HCT116 (cell line): ENCODE measurements around the gene SPRR1A.

Experiments
- CBX3 ChIP-seq: IDR thresholded peaks from 2 replicates; pipeline ENCODE4 v1.6.1; 2012; ENCODE audit warnings: low read depth
- EGR1 ChIP-seq: IDR thresholded peaks from 2 replicates; pipeline ENCODE4 v1.6.1; 2012; ENCODE audit warnings: low read depth
- EZH2 ChIP-seq: fragments of 200-600 bp; sonication (generic); IDR thresholded peaks from 2 replicates; pipeline ENCODE4 v1.6.1; 2017; ENCODE audit warnings: antibody characterized with exemption, mixed run types
- MAX ChIP-seq: IDR thresholded peaks from 2 replicates; pipeline ENCODE4 v1.6.1; 2012
- POLR2A ChIP-seq: IDR thresholded peaks from 2 replicates; pipeline ENCODE4 v1.7.0; 2011; ENCODE audit warnings: borderline replicate concordance; ENCODE audit not compliant: insufficient read depth, insufficient read length; ENCODE audit errors: extremely low read depth
- POLR2AphosphoS5 ChIP-seq: IDR thresholded peaks from 2 replicates; pipeline ENCODE4 v1.6.1; 2011; ENCODE audit warnings: mild to moderate bottlenecking, low read depth, low read length, moderate library complexity
- RAD21 ChIP-seq: IDR thresholded peaks from 2 replicates; pipeline ENCODE4 v1.6.1; 2012; ENCODE audit warnings: low read depth, mild to moderate bottlenecking
- SP1 ChIP-seq: IDR thresholded peaks from 2 replicates; pipeline ENCODE4 v1.6.1; 2012; ENCODE audit warnings: low read depth
- SRF ChIP-seq: IDR thresholded peaks from 2 replicates; pipeline ENCODE4 v1.6.1; 2012; ENCODE audit warnings: low read depth
- YY1 ChIP-seq: IDR thresholded peaks from 2 replicates; pipeline ENCODE4 v1.6.1; 2011; ENCODE audit warnings: low read length, low read depth, moderate library complexity, mild to moderate bottlenecking; ENCODE audit not compliant: insufficient replicate concordance; ENCODE audit errors: extremely low read depth
- ZFX ChIP-seq: fragments of 450-650 bp; IDR thresholded peaks from 2 replicates; pipeline ENCODE4 v1.6.1; 2017
- TF ChIP-seq, protein P1 (sequence below): IDR thresholded peaks from 2 replicates; pipeline ENCODE4 v1.6.1; 2012
- TF ChIP-seq, protein P2 (sequence below): IDR thresholded peaks from 2 replicates; pipeline ENCODE4 v1.6.1; 2012; ENCODE audit warnings: low read depth
- TF ChIP-seq, protein P3 (sequence below), 3 experiments: fragments of 200-600 bp in 1 of 3; sonication (generic) in 1 of 3; IDR thresholded peaks in 2 of 3; conservative IDR thresholded peaks in 1 of 3; 2 replicates each; pipeline ENCODE4 v1.5.1; 2012 to 2017; ENCODE audit warnings: low read depth in 2 of 3, low read length in 2 of 3, antibody characterized with exemption in 1 of 3, borderline replicate concordance in 1 of 3, control low read depth in 1 of 3, mild to moderate bottlenecking in 1 of 3, mixed read lengths in 1 of 3, mixed run types in 1 of 3, moderate library complexity in 1 of 3; ENCODE audit not compliant: insufficient read depth in 1 of 3

DNA sequence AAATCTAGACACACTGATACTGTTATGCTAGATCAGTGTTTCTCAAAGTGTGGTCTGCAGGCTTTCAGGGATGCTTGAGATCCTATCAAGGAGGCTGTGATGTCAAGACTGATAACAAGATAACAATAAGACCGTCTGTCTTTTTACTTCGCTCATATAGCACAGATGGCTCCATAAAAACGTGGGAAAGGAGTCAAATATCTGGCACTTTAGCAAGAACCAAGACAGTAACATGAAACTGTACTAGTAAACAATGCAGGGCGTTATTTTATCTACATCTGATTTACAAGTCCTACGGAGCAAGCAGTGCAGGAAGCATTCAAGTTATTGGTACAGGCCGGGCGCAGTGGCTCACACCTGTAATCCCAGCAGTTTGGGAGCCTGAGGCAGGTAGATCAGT is 14.0 kb downstream of the SPRR1A start:
- TF ChIP-seq, protein P1, sequence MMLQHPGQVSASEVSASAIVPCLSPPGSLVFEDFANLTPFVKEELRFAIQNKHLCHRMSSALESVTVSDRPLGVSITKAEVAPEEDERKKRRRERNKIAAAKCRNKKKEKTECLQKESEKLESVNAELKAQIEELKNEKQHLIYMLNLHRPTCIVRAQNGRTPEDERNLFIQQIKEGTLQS: no peak
- TF ChIP-seq, protein P2, sequence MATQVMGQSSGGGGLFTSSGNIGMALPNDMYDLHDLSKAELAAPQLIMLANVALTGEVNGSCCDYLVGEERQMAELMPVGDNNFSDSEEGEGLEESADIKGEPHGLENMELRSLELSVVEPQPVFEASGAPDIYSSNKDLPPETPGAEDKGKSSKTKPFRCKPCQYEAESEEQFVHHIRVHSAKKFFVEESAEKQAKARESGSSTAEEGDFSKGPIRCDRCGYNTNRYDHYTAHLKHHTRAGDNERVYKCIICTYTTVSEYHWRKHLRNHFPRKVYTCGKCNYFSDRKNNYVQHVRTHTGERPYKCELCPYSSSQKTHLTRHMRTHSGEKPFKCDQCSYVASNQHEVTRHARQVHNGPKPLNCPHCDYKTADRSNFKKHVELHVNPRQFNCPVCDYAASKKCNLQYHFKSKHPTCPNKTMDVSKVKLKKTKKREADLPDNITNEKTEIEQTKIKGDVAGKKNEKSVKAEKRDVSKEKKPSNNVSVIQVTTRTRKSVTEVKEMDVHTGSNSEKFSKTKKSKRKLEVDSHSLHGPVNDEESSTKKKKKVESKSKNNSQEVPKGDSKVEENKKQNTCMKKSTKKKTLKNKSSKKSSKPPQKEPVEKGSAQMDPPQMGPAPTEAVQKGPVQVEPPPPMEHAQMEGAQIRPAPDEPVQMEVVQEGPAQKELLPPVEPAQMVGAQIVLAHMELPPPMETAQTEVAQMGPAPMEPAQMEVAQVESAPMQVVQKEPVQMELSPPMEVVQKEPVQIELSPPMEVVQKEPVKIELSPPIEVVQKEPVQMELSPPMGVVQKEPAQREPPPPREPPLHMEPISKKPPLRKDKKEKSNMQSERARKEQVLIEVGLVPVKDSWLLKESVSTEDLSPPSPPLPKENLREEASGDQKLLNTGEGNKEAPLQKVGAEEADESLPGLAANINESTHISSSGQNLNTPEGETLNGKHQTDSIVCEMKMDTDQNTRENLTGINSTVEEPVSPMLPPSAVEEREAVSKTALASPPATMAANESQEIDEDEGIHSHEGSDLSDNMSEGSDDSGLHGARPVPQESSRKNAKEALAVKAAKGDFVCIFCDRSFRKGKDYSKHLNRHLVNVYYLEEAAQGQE: no peak
- no peak for TF ChIP-seq CBX3
- no peak for TF ChIP-seq SP1
- no peak for TF ChIP-seq POLR2A
- TF ChIP-seq, protein P3, sequence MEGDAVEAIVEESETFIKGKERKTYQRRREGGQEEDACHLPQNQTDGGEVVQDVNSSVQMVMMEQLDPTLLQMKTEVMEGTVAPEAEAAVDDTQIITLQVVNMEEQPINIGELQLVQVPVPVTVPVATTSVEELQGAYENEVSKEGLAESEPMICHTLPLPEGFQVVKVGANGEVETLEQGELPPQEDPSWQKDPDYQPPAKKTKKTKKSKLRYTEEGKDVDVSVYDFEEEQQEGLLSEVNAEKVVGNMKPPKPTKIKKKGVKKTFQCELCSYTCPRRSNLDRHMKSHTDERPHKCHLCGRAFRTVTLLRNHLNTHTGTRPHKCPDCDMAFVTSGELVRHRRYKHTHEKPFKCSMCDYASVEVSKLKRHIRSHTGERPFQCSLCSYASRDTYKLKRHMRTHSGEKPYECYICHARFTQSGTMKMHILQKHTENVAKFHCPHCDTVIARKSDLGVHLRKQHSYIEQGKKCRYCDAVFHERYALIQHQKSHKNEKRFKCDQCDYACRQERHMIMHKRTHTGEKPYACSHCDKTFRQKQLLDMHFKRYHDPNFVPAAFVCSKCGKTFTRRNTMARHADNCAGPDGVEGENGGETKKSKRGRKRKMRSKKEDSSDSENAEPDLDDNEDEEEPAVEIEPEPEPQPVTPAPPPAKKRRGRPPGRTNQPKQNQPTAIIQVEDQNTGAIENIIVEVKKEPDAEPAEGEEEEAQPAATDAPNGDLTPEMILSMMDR (IDR thresholded peaks at IDR 0.05 in 2 of 3, conservative IDR thresholded peaks at IDR 0.05 in 1 of 3; ENCODE audit: borderline replicate concordance in 1 of 3, insufficient read depth in 1 of 3, low read depth in 2 of 3, low read length in 2 of 3): no peak
- no peak for TF ChIP-seq RAD21
- no peak for TF ChIP-seq POLR2AphosphoS5
- TF ChIP-seq YY1: no peak
- TF ChIP-seq ZFX: no peak
- TF ChIP-seq MAX: no peak
- TF ChIP-seq SRF: no peak
- TF ChIP-seq EZH2: no peak
- TF ChIP-seq EGR1: no peak
